ENCODE data around the gene CACNG8.

The CACNG8 gene

DNA sequence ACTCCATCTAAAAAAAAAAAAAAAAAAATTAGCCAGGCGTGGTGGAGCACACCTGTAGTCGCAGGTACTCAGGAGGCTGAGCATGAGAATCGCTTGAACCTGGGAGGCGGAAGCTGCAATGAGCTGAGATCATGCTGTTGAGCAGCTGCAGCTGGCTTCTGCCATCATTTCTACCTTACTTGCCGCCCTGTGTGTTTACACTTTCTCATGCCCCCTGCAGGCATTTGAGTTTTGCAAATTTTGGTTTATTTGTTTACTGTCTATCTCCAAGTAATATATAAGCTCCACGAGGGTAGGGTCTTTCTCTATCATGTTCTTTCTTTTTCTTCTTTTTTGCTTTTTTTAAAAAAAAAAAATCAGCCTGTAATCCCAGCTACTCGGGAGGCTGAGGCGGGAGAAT is 46.7 kb downstream of the CACNG8 start:
- TF ChIP-seq, protein P1, sequence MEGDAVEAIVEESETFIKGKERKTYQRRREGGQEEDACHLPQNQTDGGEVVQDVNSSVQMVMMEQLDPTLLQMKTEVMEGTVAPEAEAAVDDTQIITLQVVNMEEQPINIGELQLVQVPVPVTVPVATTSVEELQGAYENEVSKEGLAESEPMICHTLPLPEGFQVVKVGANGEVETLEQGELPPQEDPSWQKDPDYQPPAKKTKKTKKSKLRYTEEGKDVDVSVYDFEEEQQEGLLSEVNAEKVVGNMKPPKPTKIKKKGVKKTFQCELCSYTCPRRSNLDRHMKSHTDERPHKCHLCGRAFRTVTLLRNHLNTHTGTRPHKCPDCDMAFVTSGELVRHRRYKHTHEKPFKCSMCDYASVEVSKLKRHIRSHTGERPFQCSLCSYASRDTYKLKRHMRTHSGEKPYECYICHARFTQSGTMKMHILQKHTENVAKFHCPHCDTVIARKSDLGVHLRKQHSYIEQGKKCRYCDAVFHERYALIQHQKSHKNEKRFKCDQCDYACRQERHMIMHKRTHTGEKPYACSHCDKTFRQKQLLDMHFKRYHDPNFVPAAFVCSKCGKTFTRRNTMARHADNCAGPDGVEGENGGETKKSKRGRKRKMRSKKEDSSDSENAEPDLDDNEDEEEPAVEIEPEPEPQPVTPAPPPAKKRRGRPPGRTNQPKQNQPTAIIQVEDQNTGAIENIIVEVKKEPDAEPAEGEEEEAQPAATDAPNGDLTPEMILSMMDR (conservative IDR thresholded peaks at IDR 0.05): no peak
- TF ChIP-seq ZFX (IDR thresholded peaks at IDR 0.05): no peak
- H3K27ac ChIP-seq: no peak overlapping the region

DNA sequence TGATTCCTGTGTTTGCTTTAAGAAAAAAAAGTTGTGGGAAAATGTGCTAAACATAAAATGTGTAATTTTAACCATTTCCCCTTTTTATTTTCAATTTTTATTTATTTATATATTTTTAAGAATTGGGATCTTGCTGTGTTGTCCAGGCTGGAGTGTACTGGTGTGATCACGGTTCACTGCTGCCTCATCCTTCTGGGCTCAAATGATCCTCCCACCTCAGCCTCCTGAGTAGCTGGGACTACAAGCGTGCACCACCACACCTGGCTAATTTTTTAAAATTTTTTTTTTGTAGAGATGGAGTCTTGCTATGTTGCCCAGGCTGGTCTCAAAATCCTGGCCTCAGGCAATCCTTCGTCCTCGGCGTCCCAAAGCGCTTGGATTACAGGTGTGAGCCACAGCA is 47.7 kb downstream of the CACNG8 start:
- H3K27ac ChIP-seq: no peak overlapping the region
- TF ChIP-seq, protein P1 (conservative IDR thresholded peaks at IDR 0.05): no peak
- TF ChIP-seq ZFX (IDR thresholded peaks at IDR 0.05): no peak

GRCh38 chr19:54011507-54012211 is 48.9 kb downstream of the CACNG8 start:
- no peak overlapping the region for H3K27ac ChIP-seq
- TF ChIP-seq, protein P1 (conservative IDR thresholded peaks at IDR 0.05): no peak
- TF ChIP-seq ZFX (IDR thresholded peaks at IDR 0.05): no peak

- H3K27ac ChIP-seq: no peak overlapping the region
- no peak for TF ChIP-seq ZFX (IDR thresholded peaks at IDR 0.05)
- TF ChIP-seq, protein P1 (conservative IDR thresholded peaks at IDR 0.05): no peak
Observed at GRCh38 chr19:54013866-54014265, 51.1 kb downstream of the CACNG8 start.

GRCh38 chr19:54014920-54015560 is 52.3 kb downstream of the CACNG8 start:
- no peak overlapping the region for H3K27ac ChIP-seq
- TF ChIP-seq, protein P1 (conservative IDR thresholded peaks at IDR 0.05): no peak
- TF ChIP-seq ZFX (IDR thresholded peaks at IDR 0.05): no peak

- no peak overlapping the region for H3K27ac ChIP-seq
Observed at GRCh38 chr19:54017261-54017660, 54.5 kb downstream of the CACNG8 start.

GRCh38 chr19:54021363-54021762 is 58.6 kb downstream of the CACNG8 start:
- TF ChIP-seq, protein P1 (conservative IDR thresholded peaks at IDR 0.05): no peak
- TF ChIP-seq ZFX (IDR thresholded peaks at IDR 0.05): no peak

More at GRCh38 chr19:54017261-54017660, 54.5 kb downstream of the CACNG8 start:
- TF ChIP-seq ZFX (IDR thresholded peaks at IDR 0.05): no peak
- TF ChIP-seq, protein P1 (conservative IDR thresholded peaks at IDR 0.05): no peak

More at GRCh38 chr19:54021363-54021762, 58.6 kb downstream of the CACNG8 start:
- no peak overlapping the region for H3K27ac ChIP-seq
